HCT116 (cell line): Measurements from ENCODE around the gene MGRN1. TPM values are rescaled to one million over a fixed set of nuclear protein-coding genes. Genes with fewer than 3 reads are reported as not detected.

ENCODE experiments used
- ATAC-seq: fragments of 200-7000 bp; cut with Tn5 transposase; 2 replicates; pipeline ENCODE4 v1.9.1; 2020; ENCODE audit warnings: mild to moderate bottlenecking, moderate library complexity
- BruUV-seq: library from RNA; stranded (reverse); fragments of 400-500 nt; replicated peaks from 2 replicates; lab custom pipeline; 2021; lab: Mats Ljungman, UMichigan
- CTCF ChIA-PET: fragments of 300-600 bp; sonication (Branson Sonifier 250); formaldehyde crosslinking; loops from one replicate; lab custom pipeline; 2021; ENCODE audit warnings: antibody characterized with exemption; lab: Charles Lee
- POLR2A ChIA-PET: fragments of 300-600, 350-600 bp; sonication (Branson Sonifier 250); formaldehyde crosslinking; loops from one replicate; lab custom pipeline; 2021; ENCODE audit warnings: antibody characterized with exemption; lab: Charles Lee
- RAD21 ChIA-PET, 2 experiments: fragments of 300-600 bp; sonication (Branson Sonifier 250); formaldehyde crosslinking; loops; one replicate each; lab custom pipeline; 2023; ENCODE audit warnings: low total read pairs in 2 of 2; ENCODE audit not compliant: uncharacterized antibody in 2 of 2, unreplicated experiment in 2 of 2, low non-redundant PET in 1 of 2; lab: Charles Lee
- DNase-seq: peaks from one replicate; pipeline ENCODE4 v3.0.0-alpha.2; 2010; ENCODE audit warnings: low read depth, low spot score
- H2AFZ ChIP-seq: fragments of 200-600 bp; shearing (Covaris generic), sonication (generic); 2 replicates; pipeline ENCODE4 v1.6.1; 2017; ENCODE audit warnings: low read depth, mixed run types, mixed read lengths, antibody characterized with exemption, low read length; ENCODE audit not compliant: poor library complexity, severe bottlenecking
- H3K27ac ChIP-seq: 2 replicates; pipeline ENCODE4 v1.5.1; 2012; ENCODE audit warnings: low read depth, low read length
- H3K27me3 ChIP-seq: fragments of 200-600 bp; sonication (generic); 2 replicates; pipeline ENCODE4 v1.6.1; 2016; ENCODE audit warnings: mixed run types, low read length, mixed read lengths; ENCODE audit not compliant: insufficient read depth
- H3K36me3 ChIP-seq, 2 experiments: fragments of 200-500 bp in 1 of 2; fragments of 200-600 bp in 1 of 2; sonication (Bioruptor generic) in 1 of 2; sonication (generic) in 1 of 2; 2 replicates each; pipeline versions ENCODE4 v1.5.1 to v1.6.1; 2014 to 2016; ENCODE audit warnings: low read length in 2 of 2, inconsistent platforms in 1 of 2, mixed read lengths in 1 of 2, mixed run types in 1 of 2; ENCODE audit not compliant: insufficient read depth in 2 of 2, control insufficient read depth in 1 of 2
- H3K4me1 ChIP-seq, 2 experiments: fragments of 200-600 bp in 1 of 2; sonication (generic) in 1 of 2; 2 replicates each; pipeline versions ENCODE4 v1.5.1 to v1.6.1; 2012 to 2017; ENCODE audit warnings: low read length in 2 of 2, inconsistent platforms in 1 of 2, mild to moderate bottlenecking in 1 of 2, mixed read lengths in 1 of 2, mixed run types in 1 of 2, moderate library complexity in 1 of 2; ENCODE audit not compliant: insufficient read depth in 2 of 2, control insufficient read depth in 1 of 2
- H3K4me2 ChIP-seq: fragments of 200-600 bp; sonication (generic); 2 replicates; pipeline ENCODE4 v1.6.1; 2017; ENCODE audit warnings: mixed run types, low read length, mixed read lengths
- H3K4me3 ChIP-seq, 2 experiments: fragments of 200-600 bp in 1 of 2; sonication (generic) in 1 of 2; replicated peaks in 1 of 2; 2 replicates each; pipeline ENCODE4 v1.5.1; 2011 to 2016; ENCODE audit warnings: low read length in 2 of 2, control low read depth in 1 of 2, low read depth in 1 of 2, mild to moderate bottlenecking in 1 of 2, mixed read lengths in 1 of 2, mixed run types in 1 of 2
- H3K79me2 ChIP-seq: fragments of 200-600 bp; sonication (generic); 2 replicates; pipeline ENCODE4 v1.6.1; 2017; ENCODE audit warnings: mild to moderate bottlenecking, mixed run types, low read length, moderate library complexity, mixed read lengths; ENCODE audit not compliant: insufficient read depth
- H3K9ac ChIP-seq: fragments of 200-600 bp; sonication (generic); 2 replicates; pipeline ENCODE4 v1.6.1; 2016; ENCODE audit warnings: low read length, mixed read lengths
- H3K9me2 ChIP-seq: fragments of 200-600 bp; sonication (generic), shearing (Covaris generic); 2 replicates; pipeline ENCODE4 v1.6.1; 2017; ENCODE audit warnings: mixed run types, mild to moderate bottlenecking, moderate library complexity; ENCODE audit not compliant: insufficient read depth
- H3K9me3 ChIP-seq, 2 experiments: fragments of 200-500 bp in 1 of 2; fragments of 200-600 bp in 1 of 2; sonication (Bioruptor generic) in 1 of 2; sonication (generic) in 1 of 2; 2 replicates each; pipeline ENCODE4 v1.6.1; 2014 to 2017; ENCODE audit warnings: low read length in 2 of 2, mixed read lengths in 2 of 2, inconsistent platforms in 1 of 2, low read depth in 1 of 2, mild to moderate bottlenecking in 1 of 2, mixed run types in 1 of 2, moderate library complexity in 1 of 2; ENCODE audit not compliant: control insufficient read depth in 1 of 2, insufficient read depth in 1 of 2
- H4K20me1 ChIP-seq: fragments of 200-600 bp; sonication (generic), shearing (Covaris generic); 2 replicates; pipeline ENCODE4 v1.6.1; 2017; ENCODE audit warnings: mixed run types, mild to moderate bottlenecking, moderate library complexity; ENCODE audit not compliant: insufficient read depth
- CEBPB ChIP-seq: IDR thresholded peaks from 2 replicates; pipeline ENCODE4 v1.6.1; 2012; ENCODE audit warnings: low read depth
- CTCF ChIP-seq, 3 experiments: fragments of 200-600 bp in 1 of 3; sonication (generic) in 1 of 3; IDR thresholded peaks in 2 of 3; conservative IDR thresholded peaks in 1 of 3; 2 replicates each; pipeline ENCODE4 v1.5.1; 2012 to 2017; ENCODE audit warnings: low read depth in 2 of 3, low read length in 2 of 3, antibody characterized with exemption in 1 of 3, borderline replicate concordance in 1 of 3, control low read depth in 1 of 3, mild to moderate bottlenecking in 1 of 3, mixed read lengths in 1 of 3, mixed run types in 1 of 3, moderate library complexity in 1 of 3; ENCODE audit not compliant: insufficient read depth in 1 of 3
- EGR1 ChIP-seq: IDR thresholded peaks from 2 replicates; pipeline ENCODE4 v1.6.1; 2012; ENCODE audit warnings: low read depth
- ELF1 ChIP-seq: IDR thresholded peaks from 2 replicates; pipeline ENCODE4 v1.6.1; 2012; ENCODE audit warnings: low read depth, borderline replicate concordance
- EZH2 ChIP-seq: fragments of 200-600 bp; sonication (generic); IDR thresholded peaks from 2 replicates; pipeline ENCODE4 v1.6.1; 2017; ENCODE audit warnings: antibody characterized with exemption, mixed run types
- FOSL1 ChIP-seq: IDR thresholded peaks from 2 replicates; pipeline ENCODE4 v1.6.1; 2012; ENCODE audit warnings: low read depth
- JUND ChIP-seq: IDR thresholded peaks from 2 replicates; pipeline ENCODE4 v1.6.1; 2012
- MAX ChIP-seq: IDR thresholded peaks from 2 replicates; pipeline ENCODE4 v1.6.1; 2012
- POLR2AphosphoS5 ChIP-seq: IDR thresholded peaks from 2 replicates; pipeline ENCODE4 v1.6.1; 2011; ENCODE audit warnings: mild to moderate bottlenecking, low read depth, low read length, moderate library complexity
- SIN3A ChIP-seq: IDR thresholded peaks from 2 replicates; pipeline ENCODE4 v1.6.1; 2012; ENCODE audit warnings: low read depth
- YY1 ChIP-seq: IDR thresholded peaks from 2 replicates; pipeline ENCODE4 v1.6.1; 2011; ENCODE audit warnings: low read length, low read depth, moderate library complexity, mild to moderate bottlenecking; ENCODE audit not compliant: insufficient replicate concordance; ENCODE audit errors: extremely low read depth
- ZBTB33 ChIP-seq: IDR thresholded peaks from 2 replicates; pipeline ENCODE4 v1.6.1; 2011; ENCODE audit warnings: mild to moderate bottlenecking, low read length, moderate library complexity; ENCODE audit not compliant: insufficient replicate concordance; ENCODE audit errors: extremely low read depth
- ZFX ChIP-seq: fragments of 450-650 bp; IDR thresholded peaks from 2 replicates; pipeline ENCODE4 v1.6.1; 2017
- intact Hi-C: fragments of 100-400 bp; cut with micrococcal nuclease; formaldehyde crosslinking; loops from 2 replicates; pipeline ENCODE4 v1.10.0; 2022
- total RNA-seq: library from RNA; stranded (reverse); gene quantifications from one replicate; pipeline ENCODE4 v1.2.1, GENCODE V29; 2021; ENCODE audit not compliant: unreplicated experiment

MGRN1 gene
- total RNA-seq, 1 experiment from 2014 or later, result 50.6 TPM

GRCh38 chr16:4679850-4680636, 55.4 kb downstream of the MGRN1 start:
- Histone ChIP-seq H3K9me3 (no peaks in the 10 kb centered on the region), H3K4me2 (no peak overlapping the region), H3K27ac (no peak overlapping the region), H3K9ac (no peak overlapping the region), H3K4me1 (no peaks in the 10 kb centered on the region), H3K27me3 (no peaks in the 10 kb centered on the region), H3K9me2 (no peaks in the 10 kb centered on the region), H3K36me3 (peaks cover 0 to 7% of the 10 kb centered on the region in 2 experiments; a peak in 1 of 4 replicates), H4K20me1 (no peaks in the 10 kb centered on the region), H2AFZ (no peak overlapping the region), H3K79me2 (no peaks in the 10 kb centered on the region), H3K4me3 (no peak overlapping the region)
- TF ChIP-seq SIN3A (no peak), FOSL1 (no peak), POLR2AphosphoS5 (no peak), ZBTB33 (no peak), MAX (no peak), JUND (no peak), ELF1 (no peak), CTCF (IDR thresholded peaks at IDR 0.05 in 2 of 3, conservative IDR thresholded peaks at IDR 0.05 in 1 of 3; ENCODE audit: borderline replicate concordance in 1 of 3, insufficient read depth in 1 of 3, low read depth in 2 of 3, low read length in 2 of 3) (no peak), YY1 (no peak), ZFX (no peak), EZH2 (no peak), CEBPB (no peak), EGR1 (no peak)
- RAD21 ChIA-PET, result no interaction called here
- intact Hi-C loops, result no loop called here
- POLR2A ChIA-PET, result no interaction called here
- ATAC-seq (no peak), DNase-seq (no peak)
- BruUV-seq, result no TSS peak
- CTCF ChIA-PET, result no interaction called here
